ENCODE data around the gene DTWD2.

DTWD2 gene

GRCh38 chr5:118987988-118988865 is at the start of gene DTWD2:
Gene DTWD2 (minus strand): TSS chr5:118988547. CDS start chr5:118988511, 36 bp downstream.
- H3K4me2 ChIP-seq (ENCODE audit: low read depth, low read length, poor library complexity, severe bottlenecking): peak within 1 kb of the TSS; percentile 85
- H3K36me3 ChIP-seq (ENCODE audit: low read length): no peaks in the 10 kb centered on the region
- no peaks in the 10 kb centered on the region for H3K9me3 ChIP-seq (ENCODE audit: insufficient read depth, low read length)
- H3K9me2 ChIP-seq (replicated peaks; ENCODE audit: insufficient read depth, low read length): no peaks in the 10 kb centered on the region
- no peaks in the 10 kb centered on the region for H4K20me1 ChIP-seq (ENCODE audit: low read depth, low read length)
- H3K9ac ChIP-seq (ENCODE audit: low read length): peak within 1 kb of the TSS; percentile 65
- no peaks in the 10 kb centered on the region for H3K27me3 ChIP-seq (ENCODE audit: low read length)
- H3K27ac ChIP-seq (ENCODE audit: low read depth, low read length): peak within 1 kb of the TSS; percentile 74
- H3K79me2 ChIP-seq (ENCODE audit: insufficient read depth, low read length): no peaks in the 10 kb centered on the region
- H3K4me3 ChIP-seq (ENCODE audit: insufficient read depth, low read length, poor library complexity, severe bottlenecking): peak within 1 kb of the TSS; percentile 68
- TF ChIP-seq EZH2phosphoT487 (conservative IDR thresholded peaks at IDR 0.05; ENCODE audit: low read length): no peak
- peak; percentile 85 for TF ChIP-seq CTCF (IDR thresholded peaks at IDR 0.05; ENCODE audit: insufficient read depth, low read length, poor library complexity, severe bottlenecking)
- H3F3A ChIP-seq (ENCODE audit: insufficient read depth): peaks cover 18% of the 10 kb centered on the region
- H2AFZ ChIP-seq (ENCODE audit: low read depth, low read length, severe bottlenecking): peak within 1 kb of the TSS; percentile 96

- no peaks in the 10 kb centered on the region for H3K79me2 ChIP-seq (ENCODE audit: insufficient read depth, low read length)
- H3K27ac ChIP-seq (ENCODE audit: low read depth, low read length): no peak overlapping the region
Observed at GRCh38 chr5:119037496-119038215, 49.3 kb upstream of the DTWD2 start.

GRCh38 chr5:119036101-119036762 is 47.9 kb upstream of the DTWD2 start:
- Histone ChIP-seq H3F3A (ENCODE audit: insufficient read depth) (peaks cover 30% of the 10 kb centered on the region), H3K79me2 (ENCODE audit: insufficient read depth, low read length) (no peaks in the 10 kb centered on the region), H3K9ac (ENCODE audit: low read length) (no peak overlapping the region), H3K27ac (ENCODE audit: low read depth, low read length) (no peak overlapping the region), H4K20me1 (ENCODE audit: low read depth, low read length) (no peaks in the 10 kb centered on the region), H2AFZ (ENCODE audit: low read depth, low read length, severe bottlenecking) (no peak overlapping the region), H3K9me2 (replicated peaks; ENCODE audit: insufficient read depth, low read length) (no peaks in the 10 kb centered on the region), H3K4me2 (ENCODE audit: low read depth, low read length, poor library complexity, severe bottlenecking) (no peak overlapping the region), H3K4me3 (ENCODE audit: insufficient read depth, low read length, poor library complexity, severe bottlenecking) (no peak overlapping the region), H3K36me3 (ENCODE audit: low read length) (no peaks in the 10 kb centered on the region), H3K9me3 (ENCODE audit: insufficient read depth, low read length) (no peaks in the 10 kb centered on the region), H3K27me3 (ENCODE audit: low read length) (no peaks in the 10 kb centered on the region)
- TF ChIP-seq EZH2phosphoT487 (conservative IDR thresholded peaks at IDR 0.05; ENCODE audit: low read length): no peak
- no peak for TF ChIP-seq CTCF (IDR thresholded peaks at IDR 0.05; ENCODE audit: insufficient read depth, low read length, poor library complexity, severe bottlenecking)

More at GRCh38 chr5:119037496-119038215, 49.3 kb upstream of the DTWD2 start:
- no peaks in the 10 kb centered on the region for H3K27me3 ChIP-seq (ENCODE audit: low read length)
- no peak overlapping the region for H3K4me2 ChIP-seq (ENCODE audit: low read depth, low read length, poor library complexity, severe bottlenecking)
- no peaks in the 10 kb centered on the region for H3K9me3 ChIP-seq (ENCODE audit: insufficient read depth, low read length)
- H3K9ac ChIP-seq (ENCODE audit: low read length): no peak overlapping the region
- H3F3A ChIP-seq (ENCODE audit: insufficient read depth): peaks cover 16% of the 10 kb centered on the region
- no peak for TF ChIP-seq CTCF (IDR thresholded peaks at IDR 0.05; ENCODE audit: insufficient read depth, low read length, poor library complexity, severe bottlenecking)
- TF ChIP-seq EZH2phosphoT487 (conservative IDR thresholded peaks at IDR 0.05; ENCODE audit: low read length): no peak
- no peak overlapping the region for H3K4me3 ChIP-seq (ENCODE audit: insufficient read depth, low read length, poor library complexity, severe bottlenecking)
- H4K20me1 ChIP-seq (ENCODE audit: low read depth, low read length): no peaks in the 10 kb centered on the region
- H2AFZ ChIP-seq (ENCODE audit: low read depth, low read length, severe bottlenecking): no peak overlapping the region
- no peaks in the 10 kb centered on the region for H3K9me2 ChIP-seq (replicated peaks; ENCODE audit: insufficient read depth, low read length)
- H3K36me3 ChIP-seq (ENCODE audit: low read length): no peaks in the 10 kb centered on the region

All from SU-DHL-6 (cell line).